ENCODE measurements around the gene TNS3.

The TNS3 gene

DNA sequence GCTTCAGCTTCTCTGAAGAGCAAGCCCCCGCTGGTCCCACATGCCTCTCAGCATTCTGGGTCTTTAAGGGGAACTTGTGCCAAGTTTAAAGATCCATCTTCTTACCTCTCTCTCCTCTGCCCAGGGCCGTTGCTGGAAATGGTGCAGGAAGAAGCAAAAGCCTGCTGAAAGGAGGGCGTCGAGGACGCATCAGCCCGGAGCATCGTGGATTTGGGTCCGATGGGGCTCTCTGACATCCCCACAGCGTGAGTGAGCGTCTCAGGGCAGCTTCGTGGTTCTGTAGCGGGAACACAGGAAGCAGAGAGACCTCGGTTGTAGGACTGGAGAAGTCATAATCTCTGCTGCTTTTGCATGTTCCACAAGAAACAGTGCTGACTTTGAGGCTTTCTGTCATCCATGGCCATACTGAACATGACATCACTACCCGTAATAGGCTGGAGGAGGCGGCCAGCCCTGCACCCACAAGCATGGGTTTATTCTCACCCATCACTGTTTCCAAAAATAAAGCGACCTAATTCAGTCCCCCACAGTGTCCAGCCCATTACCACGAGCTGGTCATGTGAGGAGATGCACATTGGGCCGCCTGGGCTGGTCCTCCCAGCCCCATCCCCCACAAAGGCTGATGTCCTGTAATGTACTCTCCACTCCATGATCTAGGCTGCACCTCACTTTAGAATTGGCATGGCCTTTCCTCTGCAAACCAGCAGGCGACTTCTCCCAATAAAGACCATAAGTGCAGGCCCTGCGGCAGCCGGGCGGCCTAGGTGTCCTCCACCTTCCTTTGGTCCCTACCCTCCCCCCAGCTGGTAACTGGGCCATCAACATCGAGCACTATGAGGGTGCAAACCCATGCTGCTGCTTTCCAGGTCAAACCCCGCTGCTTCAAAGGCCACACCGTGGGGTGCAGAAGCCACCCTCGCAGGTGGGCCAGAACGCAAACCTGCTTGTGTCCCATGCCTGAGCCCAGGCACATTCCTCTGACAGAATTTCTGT lies 276.9 kb downstream of the TNS3 start:
- no peaks in the 10 kb centered on the region for H3K27me3 ChIP-seq (ENCODE audit: insufficient read depth, low read length)
- H3K36me3 ChIP-seq (ENCODE audit: insufficient read depth, low read length) = peaks cover 10% of the 10 kb centered on the region; the same call in 1 of the 2 replicates
- no peak overlapping the region for H3K27ac ChIP-seq (ENCODE audit: low read depth, low read length)

DNA sequence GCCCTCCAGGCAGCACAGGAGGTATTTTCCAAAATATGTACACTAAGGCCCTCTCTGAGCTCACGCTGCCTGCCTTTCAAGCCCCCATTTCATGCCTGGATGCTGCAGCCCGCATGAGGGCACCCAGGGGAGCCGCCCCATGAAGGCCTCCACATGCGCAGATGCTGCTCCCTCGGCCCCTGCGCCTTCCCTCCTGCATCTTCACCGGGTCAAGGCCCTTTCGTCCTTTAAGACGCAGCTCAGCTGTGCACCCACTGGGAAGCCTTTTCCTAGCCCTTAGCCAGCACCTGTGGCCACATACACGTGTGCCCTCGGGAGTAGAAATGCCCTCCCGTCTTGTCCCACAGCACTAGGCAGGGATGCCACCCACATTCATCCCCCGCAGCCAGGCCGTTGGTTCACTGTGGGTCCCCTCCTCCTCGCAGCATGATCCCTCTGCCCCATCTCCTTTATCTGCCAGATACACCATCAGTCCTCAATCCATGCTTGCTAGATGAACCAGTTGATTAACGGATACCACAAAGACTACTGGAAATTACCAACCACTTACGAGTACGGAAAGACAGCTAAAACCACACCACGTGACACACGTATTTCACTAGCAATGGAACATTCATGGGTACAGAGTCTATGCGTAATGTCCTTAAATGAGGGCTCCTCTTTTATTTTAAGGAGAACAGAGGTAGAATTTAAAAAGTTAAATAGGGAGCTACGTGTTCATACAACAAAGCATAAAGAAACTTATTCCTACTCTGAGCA lies 278.0 kb downstream of the TNS3 start:
- no peaks in the 10 kb centered on the region for H3K27me3 ChIP-seq (ENCODE audit: insufficient read depth, low read length)
- peaks cover 3% of the 10 kb centered on the region; the same call in 1 of the 2 replicates for H3K36me3 ChIP-seq (ENCODE audit: insufficient read depth, low read length)
- no peaks in the 10 kb centered on the region for H3K79me2 ChIP-seq (ENCODE audit: control insufficient read depth, insufficient read depth, low read length, unreplicated experiment)
- H3K4me3 ChIP-seq (ENCODE audit: low read depth, low read length) = no peak overlapping the region
- no peak overlapping the region for H3K27ac ChIP-seq (ENCODE audit: low read depth, low read length)
- no peak overlapping the region for H2AFZ ChIP-seq (ENCODE audit: low read length, unreplicated experiment)
- no peaks in the 10 kb centered on the region for H3K4me1 ChIP-seq (ENCODE audit: control insufficient read depth, insufficient read depth, low read length, unreplicated experiment)

More for the DNA sequence above, 276.9 kb downstream of the TNS3 start:
- no peak overlapping the region for H2AFZ ChIP-seq (ENCODE audit: low read length, unreplicated experiment)
- no peaks in the 10 kb centered on the region for H3K79me2 ChIP-seq (ENCODE audit: control insufficient read depth, insufficient read depth, low read length, unreplicated experiment)
- H3K4me3 ChIP-seq (ENCODE audit: low read depth, low read length) = no peak overlapping the region
- no peaks in the 10 kb centered on the region for H3K4me1 ChIP-seq (ENCODE audit: control insufficient read depth, insufficient read depth, low read length, unreplicated experiment)

DNA sequence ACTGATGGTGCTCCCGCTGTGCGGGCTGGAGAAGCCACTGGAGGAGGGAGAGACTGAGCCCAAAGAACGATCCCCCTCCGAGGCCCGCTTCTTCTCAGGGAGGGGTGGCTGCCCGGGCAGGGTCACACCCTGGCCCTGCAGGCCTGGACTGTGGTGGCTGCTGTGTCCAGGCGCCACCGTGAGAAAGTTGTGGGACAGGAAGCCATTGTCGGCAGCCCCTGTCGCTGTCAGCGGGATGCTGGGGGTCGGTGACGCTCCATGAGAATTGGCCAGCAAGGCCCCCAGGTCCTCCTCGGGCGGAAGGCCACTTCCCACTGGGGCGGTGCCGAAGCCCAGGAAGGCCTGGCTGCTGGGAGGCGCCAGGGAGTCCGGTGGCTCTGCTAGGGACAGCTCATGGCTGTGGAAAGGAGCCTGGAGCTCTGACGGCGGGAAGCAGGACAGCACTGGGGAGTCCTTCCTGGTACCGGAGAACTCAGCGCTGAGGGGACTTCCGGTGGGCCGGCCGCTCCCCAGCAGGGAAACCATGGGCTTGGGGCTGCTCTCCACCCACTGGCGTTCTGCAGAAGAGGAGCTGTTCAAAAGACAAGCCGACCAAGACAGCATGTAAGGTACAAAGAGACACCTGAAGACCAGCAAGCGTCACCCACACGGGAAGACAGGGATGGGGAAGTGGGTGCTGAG lies 278.8 kb downstream of the TNS3 start:
- no peak overlapping the region for H3K4me3 ChIP-seq (ENCODE audit: low read depth, low read length)
- H2AFZ ChIP-seq (ENCODE audit: low read length, unreplicated experiment) = no peak overlapping the region
- H3K79me2 ChIP-seq (ENCODE audit: control insufficient read depth, insufficient read depth, low read length, unreplicated experiment) = no peaks in the 10 kb centered on the region
- peaks cover 3% of the 10 kb centered on the region; the same call in 1 of the 2 replicates for H3K36me3 ChIP-seq (ENCODE audit: insufficient read depth, low read length)
- no peaks in the 10 kb centered on the region for H3K27me3 ChIP-seq (ENCODE audit: insufficient read depth, low read length)
- H3K4me1 ChIP-seq (ENCODE audit: control insufficient read depth, insufficient read depth, low read length, unreplicated experiment) = no peaks in the 10 kb centered on the region
- H3K27ac ChIP-seq (ENCODE audit: low read depth, low read length) = no peak overlapping the region

DNA sequence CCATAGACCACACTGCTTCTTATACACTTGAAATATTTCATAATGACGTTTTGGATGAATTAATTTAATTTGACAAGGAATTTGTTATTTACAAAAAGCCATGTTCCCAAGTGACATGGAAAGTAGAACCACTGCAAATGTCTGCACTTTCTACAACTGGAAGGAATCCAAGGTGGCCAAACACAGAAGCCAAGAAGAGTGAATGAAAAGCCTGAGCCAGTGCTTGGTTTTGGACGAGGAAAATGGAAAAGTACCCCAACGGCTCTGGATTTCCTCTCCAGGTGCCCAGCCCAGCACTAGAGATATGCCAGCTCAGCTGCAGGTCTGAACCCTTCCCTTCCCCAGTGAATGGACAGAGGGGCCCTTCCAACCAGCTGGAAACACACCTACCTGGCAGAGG lies 279.4 kb downstream of the TNS3 start:
- H3K4me1 ChIP-seq (ENCODE audit: control insufficient read depth, insufficient read depth, low read length, unreplicated experiment) = no peaks in the 10 kb centered on the region
- H2AFZ ChIP-seq (ENCODE audit: low read length, unreplicated experiment) = no peak overlapping the region
- peaks cover 3% of the 10 kb centered on the region; the same call in 1 of the 2 replicates for H3K36me3 ChIP-seq (ENCODE audit: insufficient read depth, low read length)
- H3K27me3 ChIP-seq (ENCODE audit: insufficient read depth, low read length) = no peaks in the 10 kb centered on the region
- H3K4me3 ChIP-seq (ENCODE audit: low read depth, low read length) = no peak overlapping the region
- H3K27ac ChIP-seq (ENCODE audit: low read depth, low read length) = no peak overlapping the region
- no peaks in the 10 kb centered on the region for H3K79me2 ChIP-seq (ENCODE audit: control insufficient read depth, insufficient read depth, low read length, unreplicated experiment)

DNA sequence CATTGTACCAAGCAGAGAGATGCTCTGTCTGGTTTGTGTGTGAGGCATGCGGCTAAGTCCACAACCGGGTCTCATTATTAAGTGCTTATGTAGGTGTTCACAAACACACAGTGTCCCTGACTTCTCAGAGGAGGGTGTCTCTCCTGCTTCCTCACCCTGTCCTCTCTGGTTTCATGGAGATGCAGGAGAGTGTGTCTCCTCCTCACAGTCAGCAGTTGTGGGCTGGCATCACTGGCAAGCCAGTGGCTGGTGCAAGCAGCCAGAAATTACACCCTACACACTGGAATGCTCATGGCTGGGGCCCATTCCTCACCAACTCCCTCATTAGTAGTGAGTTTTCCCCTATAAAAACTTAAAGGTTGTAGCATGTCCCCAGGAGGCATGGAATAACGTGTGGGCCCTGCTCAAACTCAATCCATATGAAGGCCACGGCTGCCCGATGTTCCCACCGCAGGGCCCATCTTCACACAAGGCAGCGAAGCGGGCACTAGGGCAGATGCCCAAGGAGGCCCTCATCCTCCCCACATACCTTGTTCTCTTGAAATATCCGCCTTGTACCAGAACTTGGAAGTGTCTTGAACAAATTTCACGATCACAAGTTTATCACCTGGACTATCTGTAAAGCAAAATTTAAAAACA lies 280.1 kb downstream of the TNS3 start:
- H3K4me3 ChIP-seq (ENCODE audit: low read depth, low read length) = no peak overlapping the region

DNA sequence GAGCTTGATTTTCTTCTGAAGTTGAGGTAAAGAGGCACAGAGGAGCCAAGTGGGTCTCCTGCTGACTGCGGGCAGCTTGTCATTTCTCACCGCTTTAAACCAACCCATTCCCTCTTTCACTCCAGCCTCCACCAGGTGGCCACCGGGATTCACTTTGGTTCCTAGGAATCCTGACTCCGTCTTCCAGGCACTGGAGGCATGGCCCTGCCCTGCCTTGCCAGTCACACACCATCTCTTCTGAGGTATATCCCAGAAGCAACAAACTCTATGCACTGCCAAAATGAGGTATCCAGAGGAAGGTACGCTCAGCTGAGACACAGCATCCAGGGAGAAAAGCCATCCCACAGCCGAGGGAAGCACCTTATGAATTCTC lies 280.8 kb downstream of the TNS3 start:
- Histone ChIP-seq H3K27ac (ENCODE audit: low read depth, low read length) (no peak overlapping the region), H3K79me2 (ENCODE audit: control insufficient read depth, insufficient read depth, low read length, unreplicated experiment) (no peaks in the 10 kb centered on the region), H3K36me3 (ENCODE audit: insufficient read depth, low read length) (peaks cover 9% of the 10 kb centered on the region), H3K4me3 (ENCODE audit: low read depth, low read length) (no peak overlapping the region), H3K27me3 (ENCODE audit: insufficient read depth, low read length) (no peaks in the 10 kb centered on the region), H2AFZ (ENCODE audit: low read length, unreplicated experiment) (no peak overlapping the region), H3K4me1 (ENCODE audit: control insufficient read depth, insufficient read depth, low read length, unreplicated experiment) (no peaks in the 10 kb centered on the region)

More for the DNA sequence above, 280.1 kb downstream of the TNS3 start:
- Histone ChIP-seq H3K27me3 (ENCODE audit: insufficient read depth, low read length) (no peaks in the 10 kb centered on the region), H3K36me3 (ENCODE audit: insufficient read depth, low read length) (peaks cover 9% of the 10 kb centered on the region), H3K27ac (ENCODE audit: low read depth, low read length) (no peak overlapping the region), H2AFZ (ENCODE audit: low read length, unreplicated experiment) (no peak overlapping the region), H3K4me1 (ENCODE audit: control insufficient read depth, insufficient read depth, low read length, unreplicated experiment) (no peaks in the 10 kb centered on the region), H3K79me2 (ENCODE audit: control insufficient read depth, insufficient read depth, low read length, unreplicated experiment) (no peaks in the 10 kb centered on the region)

DNA sequence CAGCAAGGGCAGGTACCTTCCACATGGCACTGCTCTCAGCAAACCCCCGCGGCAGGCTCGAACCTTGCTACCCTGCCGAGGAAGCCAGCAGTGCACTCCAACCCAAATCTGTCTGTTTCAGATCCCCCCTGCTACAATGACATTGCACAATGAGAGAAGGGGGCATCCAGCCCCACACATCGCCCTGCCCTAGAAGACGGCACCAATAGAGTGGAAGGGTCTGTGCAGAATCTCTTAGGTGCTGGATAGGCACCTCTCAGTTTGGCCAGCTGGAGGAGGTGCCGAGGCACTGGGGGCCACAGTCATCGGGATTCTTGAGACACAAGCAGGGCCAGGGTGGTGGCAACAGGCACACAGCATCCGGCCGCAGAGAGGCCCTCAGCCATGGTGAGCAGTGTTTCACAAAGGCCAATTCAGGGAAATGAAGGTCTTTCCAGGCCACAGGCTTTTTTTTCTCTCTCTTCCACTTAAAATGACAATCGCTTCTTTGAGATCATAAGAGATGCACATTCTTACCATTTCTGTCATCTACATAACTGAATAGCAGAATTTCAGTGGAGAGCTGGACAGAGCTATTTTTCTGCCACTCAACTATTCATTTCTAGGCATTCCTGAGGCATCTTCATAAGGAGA lies 281.3 kb downstream of the TNS3 start:
- Histone ChIP-seq H3K4me3 (ENCODE audit: low read depth, low read length) (no peak overlapping the region), H3K36me3 (ENCODE audit: insufficient read depth, low read length) (peaks cover 10% of the 10 kb centered on the region), H2AFZ (ENCODE audit: low read length, unreplicated experiment) (no peak overlapping the region), H3K79me2 (ENCODE audit: control insufficient read depth, insufficient read depth, low read length, unreplicated experiment) (no peaks in the 10 kb centered on the region), H3K27ac (ENCODE audit: low read depth, low read length) (no peak overlapping the region), H3K4me1 (ENCODE audit: control insufficient read depth, insufficient read depth, low read length, unreplicated experiment) (no peaks in the 10 kb centered on the region), H3K27me3 (ENCODE audit: insufficient read depth, low read length) (no peaks in the 10 kb centered on the region)

DNA sequence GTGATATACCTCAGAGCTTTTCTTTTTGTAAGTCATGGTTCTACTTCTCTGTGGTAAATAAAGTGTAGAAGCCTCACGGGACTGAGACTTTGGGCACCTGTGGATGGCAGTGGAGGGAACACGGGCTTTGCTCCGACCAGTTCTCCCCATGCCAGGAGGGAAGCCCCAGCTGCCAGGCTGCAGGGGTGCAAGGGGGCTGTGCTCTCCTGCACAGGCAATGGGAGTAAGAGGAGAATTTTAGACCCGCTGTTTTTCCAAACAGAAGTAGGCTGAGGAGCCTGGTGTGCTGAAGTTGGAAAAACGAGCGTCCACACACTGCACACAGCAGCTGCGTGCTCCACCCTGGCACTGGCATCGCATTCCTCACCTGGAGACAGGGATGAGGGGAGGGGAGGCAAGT lies 282.4 kb downstream of the TNS3 start:
- H3K27me3 ChIP-seq (ENCODE audit: insufficient read depth, low read length) = no peaks in the 10 kb centered on the region
- no peak overlapping the region for H3K4me3 ChIP-seq (ENCODE audit: low read depth, low read length)
- H3K79me2 ChIP-seq (ENCODE audit: control insufficient read depth, insufficient read depth, low read length, unreplicated experiment) = no peaks in the 10 kb centered on the region
- H3K4me1 ChIP-seq (ENCODE audit: control insufficient read depth, insufficient read depth, low read length, unreplicated experiment) = peaks cover 6% of the 10 kb centered on the region
- no peak overlapping the region for H3K27ac ChIP-seq (ENCODE audit: low read depth, low read length)
- H2AFZ ChIP-seq (ENCODE audit: low read length, unreplicated experiment) = no peak overlapping the region
- peaks cover 14% of the 10 kb centered on the region for H3K36me3 ChIP-seq (ENCODE audit: insufficient read depth, low read length)

DNA sequence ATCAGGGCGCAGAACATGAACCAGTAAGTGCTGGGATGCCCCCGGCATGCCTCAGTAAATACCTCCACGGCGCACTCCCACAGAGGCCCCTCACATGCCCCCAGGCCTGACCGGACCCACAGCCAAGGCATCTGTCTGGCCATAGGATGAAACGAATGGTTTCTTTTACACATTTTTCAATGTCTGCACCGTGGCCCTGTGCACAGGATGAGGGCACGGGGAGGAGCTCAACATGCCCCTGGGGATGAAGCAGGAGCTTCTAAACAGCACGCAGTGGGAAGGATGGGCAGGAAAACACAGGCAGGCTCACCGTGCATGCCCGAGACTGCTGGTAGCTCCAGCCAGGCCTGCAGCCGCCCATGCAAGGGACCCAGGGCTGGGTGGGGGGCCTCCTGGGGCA lies 283.3 kb downstream of the TNS3 start:
- Histone ChIP-seq H3K27me3 (ENCODE audit: insufficient read depth, low read length) (no peaks in the 10 kb centered on the region), H3K27ac (ENCODE audit: low read depth, low read length) (no peak overlapping the region), H2AFZ (ENCODE audit: low read length, unreplicated experiment) (no peak overlapping the region), H3K79me2 (ENCODE audit: control insufficient read depth, insufficient read depth, low read length, unreplicated experiment) (no peaks in the 10 kb centered on the region), H3K4me1 (ENCODE audit: control insufficient read depth, insufficient read depth, low read length, unreplicated experiment) (peaks cover 15% of the 10 kb centered on the region), H3K4me3 (ENCODE audit: low read depth, low read length) (no peak overlapping the region), H3K36me3 (ENCODE audit: insufficient read depth, low read length) (peaks cover 15% of the 10 kb centered on the region)

DNA sequence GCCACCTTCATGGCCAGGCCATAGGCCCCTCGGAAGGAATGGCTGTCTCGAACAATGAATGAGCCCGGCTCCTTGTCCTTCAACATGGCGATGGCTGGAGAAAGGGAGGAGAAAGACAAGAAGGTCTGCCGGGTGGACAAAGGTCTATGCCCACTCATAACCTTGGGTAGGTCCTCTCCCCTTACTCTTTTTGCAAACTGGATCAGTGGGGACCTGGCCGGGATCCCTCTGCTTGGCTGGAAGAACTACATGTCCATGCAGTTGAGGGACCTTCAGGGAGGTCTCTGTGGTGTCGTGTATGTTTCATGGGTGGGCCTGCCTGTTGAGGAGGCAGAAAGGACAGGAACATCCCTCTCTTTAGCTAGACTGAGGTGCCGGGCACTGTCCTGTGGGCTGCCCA lies 284.8 kb downstream of the TNS3 start:
- Histone ChIP-seq H3K27ac (ENCODE audit: low read depth, low read length) (no peak overlapping the region), H3K4me3 (ENCODE audit: low read depth, low read length) (no peak overlapping the region), H3K4me1 (ENCODE audit: control insufficient read depth, insufficient read depth, low read length, unreplicated experiment) (peaks cover 30% of the 10 kb centered on the region), H3K79me2 (ENCODE audit: control insufficient read depth, insufficient read depth, low read length, unreplicated experiment) (no peaks in the 10 kb centered on the region), H3K36me3 (ENCODE audit: insufficient read depth, low read length) (peaks cover 29% of the 10 kb centered on the region), H2AFZ (ENCODE audit: low read length, unreplicated experiment) (no peak overlapping the region), H3K27me3 (ENCODE audit: insufficient read depth, low read length) (no peaks in the 10 kb centered on the region)
